ENCODE data around the gene ATP9B.

Gene ATP9B

DNA sequence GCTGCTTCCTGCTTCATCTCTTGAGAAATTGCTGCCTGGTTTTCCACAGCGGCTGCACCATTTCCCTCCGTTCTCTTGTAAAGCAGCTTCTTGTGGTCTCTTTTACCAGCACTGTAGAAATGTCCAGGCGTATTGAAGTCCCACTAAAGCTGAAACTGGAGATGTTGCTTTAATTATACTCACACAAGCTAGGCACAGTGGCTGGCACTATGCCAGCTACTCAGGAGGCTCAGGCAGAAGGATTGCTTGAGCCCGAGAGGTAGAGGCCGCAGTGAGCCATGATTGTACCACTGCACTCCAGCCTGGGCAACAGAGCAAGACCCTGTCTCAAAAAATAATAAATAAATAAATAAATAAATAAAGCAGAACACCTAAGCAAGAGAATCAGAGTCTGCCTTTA lies 19.2 kb upstream of the ATP9B start:
- Histone ChIP-seq H3K4me3 (ENCODE audit: low read depth, low read length) (no peak overlapping the region), H3K4me1 (ENCODE audit: control insufficient read depth, insufficient read depth, low read length, unreplicated experiment) (no peaks in the 10 kb centered on the region), H3K79me2 (ENCODE audit: control insufficient read depth, insufficient read depth, low read length, unreplicated experiment) (no peaks in the 10 kb centered on the region), H3K36me3 (ENCODE audit: insufficient read depth, low read length) (no peaks in the 10 kb centered on the region), H2AFZ (ENCODE audit: low read length, unreplicated experiment) (no peak overlapping the region), H3K27ac (ENCODE audit: low read depth, low read length) (no peak overlapping the region), H3K27me3 (ENCODE audit: insufficient read depth, low read length) (peaks cover 12% of the 10 kb centered on the region)

DNA sequence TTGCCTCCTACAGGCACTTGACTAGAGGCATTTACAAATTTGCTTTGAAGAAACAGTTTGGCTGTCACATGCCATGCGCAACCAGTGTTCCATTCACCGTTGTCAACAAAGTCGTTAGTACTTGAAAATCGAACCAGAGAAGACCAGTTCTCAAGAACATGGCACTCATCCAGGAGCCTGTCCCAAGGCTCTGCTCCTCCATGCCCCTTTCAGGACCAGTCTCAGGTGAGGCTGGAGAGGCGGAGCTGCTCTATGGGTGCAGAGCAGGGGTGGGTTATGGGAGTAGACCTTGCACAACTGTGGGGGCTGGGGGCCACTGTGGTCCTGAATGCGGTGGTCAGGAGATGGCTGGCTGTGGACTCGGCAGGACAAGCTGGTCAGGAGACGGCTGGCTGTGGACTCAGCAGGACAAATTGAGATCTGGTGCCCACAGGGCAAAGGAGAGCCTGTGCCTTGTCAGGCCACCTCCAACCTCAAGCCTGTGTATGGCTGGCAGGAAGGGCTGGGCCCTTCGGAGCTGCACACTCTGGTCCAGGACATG lies 12.3 kb upstream of the ATP9B start:
- H2AFZ ChIP-seq (ENCODE audit: low read length, unreplicated experiment), result no peak overlapping the region
- no peak overlapping the region for H3K4me3 ChIP-seq (ENCODE audit: low read depth, low read length)
- no peaks in the 10 kb centered on the region for H3K4me1 ChIP-seq (ENCODE audit: control insufficient read depth, insufficient read depth, low read length, unreplicated experiment)
- H3K27me3 ChIP-seq (ENCODE audit: insufficient read depth, low read length), result peaks cover 22% of the 10 kb centered on the region
- H3K27ac ChIP-seq (ENCODE audit: low read depth, low read length), result no peak overlapping the region
- no peaks in the 10 kb centered on the region for H3K79me2 ChIP-seq (ENCODE audit: control insufficient read depth, insufficient read depth, low read length, unreplicated experiment)
- no peaks in the 10 kb centered on the region for H3K36me3 ChIP-seq (ENCODE audit: insufficient read depth, low read length)

DNA sequence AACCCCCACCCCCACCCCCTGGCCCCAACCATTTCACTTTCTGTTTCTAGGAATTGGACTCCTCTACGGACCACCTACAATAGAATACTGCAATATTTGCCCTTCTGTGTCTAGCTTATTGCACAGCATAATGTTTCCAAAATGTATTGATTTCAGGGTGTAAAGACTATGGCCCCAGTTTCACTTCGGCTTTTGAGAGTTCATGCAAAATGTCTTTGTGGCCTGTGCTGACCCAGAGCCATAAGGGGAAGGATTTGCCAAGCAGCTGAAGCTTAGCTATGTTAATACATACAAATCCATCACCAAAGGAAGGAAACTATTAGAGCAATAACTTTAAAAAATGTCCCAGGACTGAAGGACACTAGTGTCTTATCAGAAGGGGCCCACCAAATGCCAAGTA lies 11.2 kb upstream of the ATP9B start:
- no peaks in the 10 kb centered on the region for H3K36me3 ChIP-seq (ENCODE audit: insufficient read depth, low read length)
- H2AFZ ChIP-seq (ENCODE audit: low read length, unreplicated experiment), result no peak overlapping the region
- H3K4me1 ChIP-seq (ENCODE audit: control insufficient read depth, insufficient read depth, low read length, unreplicated experiment), result no peaks in the 10 kb centered on the region
- H3K27ac ChIP-seq (ENCODE audit: low read depth, low read length), result no peak overlapping the region
- no peaks in the 10 kb centered on the region for H3K79me2 ChIP-seq (ENCODE audit: control insufficient read depth, insufficient read depth, low read length, unreplicated experiment)
- H3K4me3 ChIP-seq (ENCODE audit: low read depth, low read length), result no peak overlapping the region
- peaks cover 22% of the 10 kb centered on the region for H3K27me3 ChIP-seq (ENCODE audit: insufficient read depth, low read length)

DNA sequence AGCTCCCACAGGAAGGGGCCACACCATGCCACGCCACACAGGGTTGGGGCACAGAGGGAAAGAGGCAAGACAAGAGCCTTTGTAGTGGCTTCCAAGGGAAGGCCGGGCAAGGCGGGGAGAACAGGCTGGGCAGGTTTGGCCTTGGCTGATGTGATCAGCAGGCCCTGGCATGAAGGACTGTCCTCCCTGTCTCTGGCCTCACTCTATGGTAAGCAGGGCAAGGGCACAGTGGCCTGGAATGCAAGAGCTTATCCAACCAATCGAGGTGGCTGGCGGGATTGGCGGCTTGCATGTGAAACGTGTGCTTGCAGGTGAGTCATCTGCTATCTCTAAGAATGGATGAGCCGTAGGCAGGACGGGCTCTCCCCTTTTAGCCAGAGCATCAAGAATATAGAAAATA lies 6.4 kb upstream of the ATP9B start:
- Histone ChIP-seq H2AFZ (ENCODE audit: low read length, unreplicated experiment) (no peak overlapping the region), H3K79me2 (ENCODE audit: control insufficient read depth, insufficient read depth, low read length, unreplicated experiment) (no peaks in the 10 kb centered on the region), H3K27ac (ENCODE audit: low read depth, low read length) (no peak overlapping the region), H3K4me3 (ENCODE audit: low read depth, low read length) (no peak overlapping the region), H3K27me3 (ENCODE audit: insufficient read depth, low read length) (no peaks in the 10 kb centered on the region), H3K4me1 (ENCODE audit: control insufficient read depth, insufficient read depth, low read length, unreplicated experiment) (no peaks in the 10 kb centered on the region), H3K36me3 (ENCODE audit: insufficient read depth, low read length) (no peaks in the 10 kb centered on the region)

DNA sequence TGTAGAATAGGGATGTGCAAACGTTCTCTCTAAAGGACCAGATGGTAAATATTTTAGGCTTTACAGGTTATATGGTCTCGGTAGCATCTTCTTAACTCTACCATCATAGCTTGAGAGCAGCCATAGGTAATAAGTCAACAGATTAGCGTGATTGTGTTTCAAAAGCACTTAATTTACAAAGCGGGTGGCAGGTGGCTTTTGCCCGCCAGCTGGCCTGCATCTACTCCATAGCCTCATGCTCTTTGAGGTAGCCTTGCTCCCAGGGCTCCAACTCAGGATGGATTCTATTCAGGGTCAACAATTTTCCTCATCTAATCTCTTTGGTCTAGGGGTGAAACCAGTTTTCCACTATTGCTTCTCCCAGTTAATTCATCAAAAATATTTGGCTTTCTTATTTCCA lies 5.0 kb upstream of the ATP9B start:
- Histone ChIP-seq H3K36me3 (ENCODE audit: insufficient read depth, low read length) (no peaks in the 10 kb centered on the region), H3K27ac (ENCODE audit: low read depth, low read length) (no peak overlapping the region), H3K79me2 (ENCODE audit: control insufficient read depth, insufficient read depth, low read length, unreplicated experiment) (no peaks in the 10 kb centered on the region), H3K27me3 (ENCODE audit: insufficient read depth, low read length) (no peaks in the 10 kb centered on the region), H2AFZ (ENCODE audit: low read length, unreplicated experiment) (no peak overlapping the region), H3K4me3 (ENCODE audit: low read depth, low read length) (no peak overlapping the region), H3K4me1 (ENCODE audit: control insufficient read depth, insufficient read depth, low read length, unreplicated experiment) (no peaks in the 10 kb centered on the region)

DNA sequence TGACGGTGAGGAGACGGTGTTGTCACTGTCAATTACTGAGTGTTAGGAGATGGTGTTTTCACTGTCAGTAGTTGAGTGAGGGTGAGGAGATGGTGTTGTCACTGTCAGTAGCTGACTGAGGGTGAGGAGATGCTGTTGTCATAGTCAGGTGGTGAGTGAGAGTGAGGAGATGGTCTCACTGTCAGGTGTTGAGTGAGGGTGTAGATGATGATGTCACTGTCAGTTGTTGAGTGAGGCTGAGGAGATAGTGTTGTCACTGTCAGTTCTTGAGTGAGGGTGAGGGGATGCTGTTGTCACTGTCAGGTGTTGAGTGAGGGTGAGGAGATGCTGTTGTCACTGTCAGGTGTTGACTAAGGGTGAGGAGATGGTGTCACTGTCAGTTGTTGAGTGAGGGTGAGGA lies 3.4 kb upstream of the ATP9B start:
- no peak overlapping the region for H2AFZ ChIP-seq (ENCODE audit: low read length, unreplicated experiment)

DNA sequence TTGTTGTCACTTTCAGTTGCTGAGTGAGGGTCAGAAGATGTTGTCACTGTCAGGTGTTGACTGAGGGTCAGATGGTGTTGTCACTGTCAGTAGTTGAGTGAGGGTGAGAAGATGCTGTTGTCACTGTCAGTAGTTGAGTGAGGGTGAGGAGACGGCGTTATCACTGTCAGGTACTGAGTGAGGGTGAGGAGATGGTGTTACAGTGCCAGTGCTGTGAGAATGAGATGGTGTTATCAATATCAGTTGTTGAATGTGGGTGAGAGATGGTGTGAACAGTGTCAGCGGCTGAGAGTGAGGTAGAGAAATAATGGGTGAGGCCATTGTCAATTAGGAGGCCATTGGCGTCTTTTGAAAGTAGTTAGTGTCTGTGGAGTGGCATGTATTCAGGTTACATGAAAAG lies 1.6 kb upstream of the ATP9B start:
- Histone ChIP-seq H3K27ac (ENCODE audit: low read depth, low read length) (no peak overlapping the region), H3K79me2 (ENCODE audit: control insufficient read depth, insufficient read depth, low read length, unreplicated experiment) (peaks cover 23% of the 10 kb centered on the region), H3K36me3 (ENCODE audit: insufficient read depth, low read length) (no peaks in the 10 kb centered on the region), H2AFZ (ENCODE audit: low read length, unreplicated experiment) (no peak overlapping the region), H3K4me1 (ENCODE audit: control insufficient read depth, insufficient read depth, low read length, unreplicated experiment) (peaks cover 10% of the 10 kb centered on the region), H3K4me3 (ENCODE audit: low read depth, low read length) (no peak overlapping the region), H3K27me3 (ENCODE audit: insufficient read depth, low read length) (no peaks in the 10 kb centered on the region)

More for the DNA sequence above, 3.4 kb upstream of the ATP9B start:
- H3K27ac ChIP-seq (ENCODE audit: low read depth, low read length), result no peak overlapping the region
- H3K4me1 ChIP-seq (ENCODE audit: control insufficient read depth, insufficient read depth, low read length, unreplicated experiment), result peaks cover 6% of the 10 kb centered on the region
- no peaks in the 10 kb centered on the region for H3K36me3 ChIP-seq (ENCODE audit: insufficient read depth, low read length)
- H3K79me2 ChIP-seq (ENCODE audit: control insufficient read depth, insufficient read depth, low read length, unreplicated experiment), result peaks cover 12% of the 10 kb centered on the region
- H3K27me3 ChIP-seq (ENCODE audit: insufficient read depth, low read length), result no peaks in the 10 kb centered on the region
- H3K4me3 ChIP-seq (ENCODE audit: low read depth, low read length), result no peak overlapping the region

DNA sequence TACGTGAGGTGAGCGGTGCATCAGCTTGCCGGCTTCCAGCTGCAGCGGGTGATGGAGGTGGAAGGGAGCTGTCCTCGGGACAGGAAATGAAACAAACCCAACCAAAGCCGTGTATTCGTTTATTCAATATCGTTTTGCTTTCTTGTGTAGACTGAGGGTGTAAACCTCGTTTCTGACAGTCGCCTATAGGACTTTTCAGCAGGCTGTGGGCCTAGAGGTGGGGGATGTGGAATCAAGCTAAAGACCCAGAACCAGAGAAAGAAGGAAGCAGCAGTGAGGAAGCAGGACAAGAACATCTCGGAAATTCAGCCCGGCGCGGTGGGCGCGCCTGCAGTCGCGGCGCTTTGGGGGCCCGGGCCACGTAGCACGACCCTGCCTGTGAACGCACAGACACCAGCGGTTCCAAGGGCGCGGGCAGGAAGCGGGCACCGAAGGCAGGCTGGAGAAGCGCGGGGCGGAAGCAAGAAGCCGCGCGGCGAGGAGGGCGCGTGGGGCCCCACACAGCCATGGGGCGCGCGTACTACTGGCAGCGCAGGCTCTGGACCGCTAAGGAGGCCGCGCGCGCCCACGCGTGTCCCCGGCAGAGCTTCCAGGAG lies 755 bp upstream of the ATP9B start:
- no peaks in the 10 kb centered on the region for H3K27me3 ChIP-seq (ENCODE audit: insufficient read depth, low read length)
- peaks cover 25% of the 10 kb centered on the region for H3K79me2 ChIP-seq (ENCODE audit: control insufficient read depth, insufficient read depth, low read length, unreplicated experiment)
- peak overlapping the region; percentile 82 for H3K27ac ChIP-seq (ENCODE audit: low read depth, low read length)
- no peaks in the 10 kb centered on the region for H3K36me3 ChIP-seq (ENCODE audit: insufficient read depth, low read length)
- H2AFZ ChIP-seq (ENCODE audit: low read length, unreplicated experiment), result peak overlapping the region; percentile 70
- H3K4me1 ChIP-seq (ENCODE audit: control insufficient read depth, insufficient read depth, low read length, unreplicated experiment), result peaks cover 10% of the 10 kb centered on the region
- H3K4me3 ChIP-seq (ENCODE audit: low read depth, low read length), result peak overlapping the region; percentile 99

DNA sequence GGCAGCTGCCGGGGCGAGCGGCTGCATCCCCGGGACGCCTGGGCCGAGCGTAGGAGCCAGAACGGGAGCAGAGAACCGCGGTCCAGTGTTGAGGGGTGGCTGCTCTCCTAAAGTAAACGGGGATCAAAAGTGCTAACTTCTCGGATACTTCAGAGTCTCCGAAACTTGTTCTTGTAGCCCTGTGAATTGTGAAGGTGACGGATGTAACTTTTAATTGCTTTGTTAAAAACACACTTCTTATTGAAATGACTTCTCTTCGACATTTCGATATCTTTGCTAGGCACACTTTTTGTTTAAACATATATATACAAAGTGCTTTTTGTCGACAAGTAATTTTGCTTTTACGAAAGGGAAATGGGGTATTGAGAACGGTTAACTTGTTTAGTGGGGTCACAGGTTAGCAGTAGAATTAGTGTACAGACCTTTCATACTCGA lies 540 bp downstream of the ATP9B start:
- H3K27me3 ChIP-seq (ENCODE audit: insufficient read depth, low read length), result no peaks in the 10 kb centered on the region
- H3K4me3 ChIP-seq (ENCODE audit: low read depth, low read length), result peak overlapping the region; percentile 99
- H3K4me1 ChIP-seq (ENCODE audit: control insufficient read depth, insufficient read depth, low read length, unreplicated experiment), result peaks cover 10% of the 10 kb centered on the region
- H2AFZ ChIP-seq (ENCODE audit: low read length, unreplicated experiment), result peak overlapping the region; percentile 94
- H3K36me3 ChIP-seq (ENCODE audit: insufficient read depth, low read length), result no peaks in the 10 kb centered on the region
- peaks cover 38% of the 10 kb centered on the region for H3K79me2 ChIP-seq (ENCODE audit: control insufficient read depth, insufficient read depth, low read length, unreplicated experiment)
- peak overlapping the region; percentile 82 for H3K27ac ChIP-seq (ENCODE audit: low read depth, low read length)

DNA sequence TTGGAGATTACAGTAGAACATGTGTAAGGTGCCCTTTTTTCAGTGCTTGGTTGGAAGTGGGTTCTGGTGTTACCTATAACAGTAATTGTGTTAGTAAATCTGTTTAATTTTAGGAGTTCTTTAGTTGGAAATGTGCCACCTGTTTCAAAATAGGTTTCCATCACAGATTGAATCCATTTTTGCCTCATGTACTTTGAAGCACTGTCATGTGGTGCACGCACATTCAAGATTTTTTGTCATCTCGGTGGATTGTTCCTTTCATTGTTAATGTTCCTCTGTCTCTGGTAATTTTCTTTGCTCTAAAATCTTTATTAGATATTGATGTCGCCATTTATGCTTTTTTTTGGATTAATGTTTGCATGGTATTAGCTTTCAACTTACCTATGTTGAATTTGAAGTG lies 1.3 kb downstream of the ATP9B start:
- H3K27me3 ChIP-seq (ENCODE audit: insufficient read depth, low read length), result no peaks in the 10 kb centered on the region
- H3K79me2 ChIP-seq (ENCODE audit: control insufficient read depth, insufficient read depth, low read length, unreplicated experiment), result peaks cover 43% of the 10 kb centered on the region
- no peak overlapping the region for H3K27ac ChIP-seq (ENCODE audit: low read depth, low read length)
- peak overlapping the region; percentile 99 for H3K4me3 ChIP-seq (ENCODE audit: low read depth, low read length)
- H2AFZ ChIP-seq (ENCODE audit: low read length, unreplicated experiment), result peak overlapping the region; percentile 94
- peaks cover 10% of the 10 kb centered on the region for H3K4me1 ChIP-seq (ENCODE audit: control insufficient read depth, insufficient read depth, low read length, unreplicated experiment)
- H3K36me3 ChIP-seq (ENCODE audit: insufficient read depth, low read length), result no peaks in the 10 kb centered on the region

DNA sequence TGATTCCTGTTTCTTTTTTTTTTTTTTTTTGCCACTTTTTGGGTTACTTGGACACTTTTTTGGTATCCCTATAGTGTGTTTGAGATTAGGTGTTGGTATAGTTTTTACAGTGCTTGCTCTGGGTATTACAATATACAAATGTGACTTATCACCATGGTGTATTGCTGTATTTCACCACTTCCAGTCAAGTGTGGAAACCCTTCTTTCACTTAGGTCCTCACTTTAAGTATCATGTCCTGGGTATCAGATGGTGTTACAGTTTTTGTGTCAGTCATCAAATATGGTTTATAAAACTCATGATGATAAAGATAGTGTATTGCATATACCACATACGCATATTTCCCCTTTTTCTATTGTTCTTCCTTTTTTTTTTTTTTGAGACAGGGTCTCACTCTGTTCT lies 1.8 kb downstream of the ATP9B start:
- Histone ChIP-seq H3K79me2 (ENCODE audit: control insufficient read depth, insufficient read depth, low read length, unreplicated experiment) (peaks cover 48% of the 10 kb centered on the region), H3K36me3 (ENCODE audit: insufficient read depth, low read length) (no peaks in the 10 kb centered on the region), H3K27me3 (ENCODE audit: insufficient read depth, low read length) (no peaks in the 10 kb centered on the region), H2AFZ (ENCODE audit: low read length, unreplicated experiment) (no peak overlapping the region), H3K4me1 (ENCODE audit: control insufficient read depth, insufficient read depth, low read length, unreplicated experiment) (peaks cover 10% of the 10 kb centered on the region), H3K27ac (ENCODE audit: low read depth, low read length) (no peak overlapping the region), H3K4me3 (ENCODE audit: low read depth, low read length) (peak overlapping the region; percentile 99)

Data from ACC112 (cell line).